SK-N-SH (cell line): ENCODE data around the gene LPCAT2.

Source experiments
- CHD2 ChIP-seq: fragments of 150-350 bp; IDR thresholded peaks from 2 replicates; pipeline ENCODE4 v1.6.1; 2018; ENCODE audit warnings: low read length; ENCODE audit not compliant: partially characterized antibody
- EP300 ChIP-seq, 2 experiments: IDR thresholded peaks; 2 replicates each; pipeline versions ENCODE4 v1.4.0 to v1.6.1; 2012; ENCODE audit warnings: borderline replicate concordance in 1 of 2, low read depth in 1 of 2, low read length in 1 of 2
- EZH2phosphoT487 ChIP-seq: fragments of 200-600 bp; sonication (generic); IDR thresholded peaks from 2 replicates; pipeline ENCODE4 v1.6.1; 2017; ENCODE audit warnings: low read depth, mixed run types, mild to moderate bottlenecking, antibody characterized with exemption, moderate library complexity, borderline replicate concordance
- FOXJ3 ChIP-seq: sonication (generic); formaldehyde crosslinking; IDR thresholded peaks from 2 replicates; pipeline ENCODE4 v1.5.1; 2020; ENCODE audit warnings: mild to moderate bottlenecking, missing genetic modification reagents
- GABPA ChIP-seq: IDR thresholded peaks from 2 replicates; pipeline ENCODE4 v1.4.0; 2012; ENCODE audit warnings: low read depth, mild to moderate bottlenecking
- GATA2 ChIP-seq: sonication (generic); formaldehyde crosslinking; IDR thresholded peaks from 2 replicates; pipeline ENCODE4 v1.5.0; 2020; ENCODE audit warnings: mild to moderate bottlenecking, missing genetic modification reagents
- POLR2AphosphoS5 ChIP-seq: IDR thresholded peaks from 2 replicates; pipeline ENCODE4 v1.6.1; 2012; ENCODE audit warnings: low read depth, low read length
- RFX5 ChIP-seq: IDR thresholded peaks from 2 replicates; pipeline ENCODE4 v1.6.1; 2012; ENCODE audit warnings: mild to moderate bottlenecking, improper control_type of control experiment, low read length
- TAF1 ChIP-seq: IDR thresholded peaks from 2 replicates; pipeline ENCODE4 v1.6.1; 2012; ENCODE audit warnings: low read depth, mild to moderate bottlenecking, low read length, moderate library complexity, borderline replicate concordance
- TCF12 ChIP-seq: IDR thresholded peaks from 2 replicates; pipeline ENCODE4 v1.4.0; 2012
- TF ChIP-seq, protein P1 (sequence below): fragments of 200-600 bp; sonication (generic); IDR thresholded peaks from 2 replicates; pipeline ENCODE4 v1.6.1; 2017; ENCODE audit warnings: antibody characterized with exemption, mild to moderate bottlenecking, moderate library complexity
- TF ChIP-seq, protein P2 (sequence below): fragments of 150-350 bp; IDR thresholded peaks from 2 replicates; pipeline ENCODE4 v1.6.1; 2017; ENCODE audit warnings: antibody characterized with exemption, low read length, low read depth, borderline replicate concordance
- TF ChIP-seq, protein P3 (sequence below): IDR thresholded peaks from 2 replicates; pipeline ENCODE4 v1.4.0; 2012; ENCODE audit warnings: low read depth
- TF ChIP-seq, protein P4 (sequence below): IDR thresholded peaks from 2 replicates; pipeline ENCODE4; 2012

DNA sequence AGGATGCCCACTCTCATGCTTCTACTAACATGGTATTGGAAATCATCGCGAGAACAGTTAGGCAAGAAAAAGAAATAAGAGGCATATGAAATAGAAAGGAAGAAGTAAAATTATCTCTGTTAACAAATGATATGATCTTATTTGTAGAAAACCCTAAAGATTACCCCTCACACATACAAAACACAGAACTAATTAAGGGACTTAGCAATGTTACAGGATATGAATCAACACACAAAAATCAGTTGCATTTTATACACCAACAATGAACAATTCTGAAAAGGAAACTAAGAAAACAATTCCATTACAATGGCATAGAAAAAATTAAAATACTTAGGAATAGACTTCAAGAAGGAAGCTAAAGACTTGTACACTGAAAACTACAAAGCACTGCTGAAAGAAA lies 54.9 kb downstream of the LPCAT2 start:
- no peak for TF ChIP-seq GABPA
- TF ChIP-seq, protein P1, sequence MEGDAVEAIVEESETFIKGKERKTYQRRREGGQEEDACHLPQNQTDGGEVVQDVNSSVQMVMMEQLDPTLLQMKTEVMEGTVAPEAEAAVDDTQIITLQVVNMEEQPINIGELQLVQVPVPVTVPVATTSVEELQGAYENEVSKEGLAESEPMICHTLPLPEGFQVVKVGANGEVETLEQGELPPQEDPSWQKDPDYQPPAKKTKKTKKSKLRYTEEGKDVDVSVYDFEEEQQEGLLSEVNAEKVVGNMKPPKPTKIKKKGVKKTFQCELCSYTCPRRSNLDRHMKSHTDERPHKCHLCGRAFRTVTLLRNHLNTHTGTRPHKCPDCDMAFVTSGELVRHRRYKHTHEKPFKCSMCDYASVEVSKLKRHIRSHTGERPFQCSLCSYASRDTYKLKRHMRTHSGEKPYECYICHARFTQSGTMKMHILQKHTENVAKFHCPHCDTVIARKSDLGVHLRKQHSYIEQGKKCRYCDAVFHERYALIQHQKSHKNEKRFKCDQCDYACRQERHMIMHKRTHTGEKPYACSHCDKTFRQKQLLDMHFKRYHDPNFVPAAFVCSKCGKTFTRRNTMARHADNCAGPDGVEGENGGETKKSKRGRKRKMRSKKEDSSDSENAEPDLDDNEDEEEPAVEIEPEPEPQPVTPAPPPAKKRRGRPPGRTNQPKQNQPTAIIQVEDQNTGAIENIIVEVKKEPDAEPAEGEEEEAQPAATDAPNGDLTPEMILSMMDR, result no peak
- no peak for TF ChIP-seq RFX5
- TF ChIP-seq TCF12, result no peak
- no peak for TF ChIP-seq POLR2AphosphoS5
- TF ChIP-seq, protein P2, sequence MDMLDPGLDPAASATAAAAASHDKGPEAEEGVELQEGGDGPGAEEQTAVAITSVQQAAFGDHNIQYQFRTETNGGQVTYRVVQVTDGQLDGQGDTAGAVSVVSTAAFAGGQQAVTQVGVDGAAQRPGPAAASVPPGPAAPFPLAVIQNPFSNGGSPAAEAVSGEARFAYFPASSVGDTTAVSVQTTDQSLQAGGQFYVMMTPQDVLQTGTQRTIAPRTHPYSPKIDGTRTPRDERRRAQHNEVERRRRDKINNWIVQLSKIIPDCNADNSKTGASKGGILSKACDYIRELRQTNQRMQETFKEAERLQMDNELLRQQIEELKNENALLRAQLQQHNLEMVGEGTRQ, result no peak
- TF ChIP-seq, protein P3, sequence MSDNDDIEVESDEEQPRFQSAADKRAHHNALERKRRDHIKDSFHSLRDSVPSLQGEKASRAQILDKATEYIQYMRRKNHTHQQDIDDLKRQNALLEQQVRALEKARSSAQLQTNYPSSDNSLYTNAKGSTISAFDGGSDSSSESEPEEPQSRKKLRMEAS, result no peak
- no peak for TF ChIP-seq GATA2 (CRISPR knock-in tag)
- TF ChIP-seq TAF1, result no peak
- TF ChIP-seq FOXJ3 (CRISPR knock-in tag), result no peak
- no peak for TF ChIP-seq EZH2phosphoT487
- TF ChIP-seq CHD2, result no peak
- TF ChIP-seq EP300 (IDR thresholded peaks at IDR 0.05; ENCODE audit: borderline replicate concordance in 1 of 2, low read depth in 1 of 2, low read length in 1 of 2), result no peak
- TF ChIP-seq, protein P4, sequence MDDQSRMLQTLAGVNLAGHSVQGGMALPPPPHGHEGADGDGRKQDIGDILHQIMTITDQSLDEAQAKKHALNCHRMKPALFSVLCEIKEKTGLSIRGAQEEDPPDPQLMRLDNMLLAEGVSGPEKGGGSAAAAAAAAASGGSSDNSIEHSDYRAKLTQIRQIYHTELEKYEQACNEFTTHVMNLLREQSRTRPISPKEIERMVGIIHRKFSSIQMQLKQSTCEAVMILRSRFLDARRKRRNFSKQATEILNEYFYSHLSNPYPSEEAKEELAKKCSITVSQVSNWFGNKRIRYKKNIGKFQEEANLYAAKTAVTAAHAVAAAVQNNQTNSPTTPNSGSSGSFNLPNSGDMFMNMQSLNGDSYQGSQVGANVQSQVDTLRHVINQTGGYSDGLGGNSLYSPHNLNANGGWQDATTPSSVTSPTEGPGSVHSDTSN, result no peak
